Measurements from ENCODE around the gene CFAP97. TPM values are rescaled to one million over a fixed set of nuclear protein-coding genes. Genes with fewer than 3 reads are reported as not detected.
A peak's percentile ranks its signal among the peaks of the same experiment; 100 is the strongest.
"Not testable (repeated sequence)": the region's sequence is repeated elsewhere in the genome, so short reads cannot be mapped to it uniquely, and the experiment has no call there.

CFAP97 gene
- total RNA-seq, 1 donor from 2014 or later: 27.5 TPM

GRCh38 chr4:185210102-185210981, 6.5 kb upstream of the CFAP97 start:
- Mint-ChIP-seq H3K27me3 (no peaks in the 10 kb centered on the region), H3K4me3 (ENCODE audit: low read depth) (peak overlapping the region; percentile 92), H3K36me3 (ENCODE audit: insufficient read depth) (no peaks in the 10 kb centered on the region), H3K4me1 (ENCODE audit: low read depth) (peaks cover 13% of the 10 kb centered on the region), H3K27ac (peak overlapping the region; percentile 94), H3K9me3 (ENCODE audit: low read depth) (no peaks in the 10 kb centered on the region)
- no peak for TF ChIP-seq CTCF (IDR thresholded peaks at IDR 0.05; ENCODE audit: unreplicated experiment)
- peak; percentile 50 for DNase-seq (ENCODE audit: low spot score, unreplicated experiment)

- DNase-seq (ENCODE audit: low spot score, unreplicated experiment); H3K4me3 Mint-ChIP-seq (ENCODE audit: low read depth); H3K27me3 Mint-ChIP-seq; H3K9me3 Mint-ChIP-seq (ENCODE audit: low read depth); H3K27ac Mint-ChIP-seq; H3K36me3 Mint-ChIP-seq (ENCODE audit: insufficient read depth): not testable (repeated sequence)
- peaks cover 13% of the 10 kb centered on the region for H3K4me1 Mint-ChIP-seq (ENCODE audit: low read depth)
These were observed 6.0 kb upstream of the CFAP97 start for GRCh38 chr4:185209852-185210101.

- no peaks in the 10 kb centered on the region for H3K9me3 Mint-ChIP-seq (ENCODE audit: low read depth)
- H3K36me3 Mint-ChIP-seq (ENCODE audit: insufficient read depth): no peaks in the 10 kb centered on the region
- H3K4me3 Mint-ChIP-seq (ENCODE audit: low read depth): peak within 1 kb of the TSS; percentile 92
- TF ChIP-seq CTCF (IDR thresholded peaks at IDR 0.05; ENCODE audit: unreplicated experiment): peak; percentile 42
- H3K27me3 Mint-ChIP-seq: no peaks in the 10 kb centered on the region
- H3K27ac Mint-ChIP-seq: peak within 1 kb of the TSS; percentile 94
- H3K4me1 Mint-ChIP-seq (ENCODE audit: low read depth): peaks cover 16% of the 10 kb centered on the region
- peak; percentile 88 for DNase-seq (ENCODE audit: low spot score, unreplicated experiment)
These were observed 5.4 kb upstream of the CFAP97 start, which contains the start of gene SNX25 for GRCh38 chr4:185209031-185209851. Gene SNX25, plus strand, starts transcription at chr4:185209598. Its CDS starts 229 bp downstream, at chr4:185209827.

- Mint-ChIP-seq H3K4me3 (ENCODE audit: low read depth) (no peak overlapping the region), H3K9me3 (ENCODE audit: low read depth) (no peaks in the 10 kb centered on the region), H3K27me3 (no peaks in the 10 kb centered on the region), H3K27ac (no peak overlapping the region), H3K4me1 (ENCODE audit: low read depth) (peaks cover 20% of the 10 kb centered on the region), H3K36me3 (ENCODE audit: insufficient read depth) (no peaks in the 10 kb centered on the region)
- TF ChIP-seq CTCF (IDR thresholded peaks at IDR 0.05; ENCODE audit: unreplicated experiment): no peak
- DNase-seq (ENCODE audit: low spot score, unreplicated experiment): no peak
These were observed 3.7 kb upstream of the CFAP97 start for GRCh38 chr4:185207466-185207865.

- Mint-ChIP-seq H3K4me3 (ENCODE audit: low read depth) (no peak overlapping the region), H3K36me3 (ENCODE audit: insufficient read depth) (no peaks in the 10 kb centered on the region), H3K9me3 (ENCODE audit: low read depth) (no peaks in the 10 kb centered on the region), H3K27me3 (no peaks in the 10 kb centered on the region), H3K4me1 (ENCODE audit: low read depth) (peaks cover 25% of the 10 kb centered on the region), H3K27ac (no peak overlapping the region)
- no peak for TF ChIP-seq CTCF (IDR thresholded peaks at IDR 0.05; ENCODE audit: unreplicated experiment)
- DNase-seq (ENCODE audit: low spot score, unreplicated experiment): no peak
These were observed 2.0 kb upstream of the CFAP97 start for GRCh38 chr4:185205697-185206342.

GRCh38 chr4:185205073-185205472, 1.3 kb upstream of the CFAP97 start:
- H3K27me3 Mint-ChIP-seq; H3K9me3 Mint-ChIP-seq (ENCODE audit: low read depth); DNase-seq (ENCODE audit: low spot score, unreplicated experiment); H3K27ac Mint-ChIP-seq; H3K4me3 Mint-ChIP-seq (ENCODE audit: low read depth); H3K36me3 Mint-ChIP-seq (ENCODE audit: insufficient read depth): not testable (repeated sequence)
- H3K4me1 Mint-ChIP-seq (ENCODE audit: low read depth): peaks cover 27% of the 10 kb centered on the region
